Amniotic epithelial cell (primary cell): ENCODE measurements around the gene STOX2.

Source experiments
- DNase-seq: peaks from one replicate; pipeline ENCODE4 v3.0.0-alpha.2; 2010; ENCODE audit warnings: low read depth

STOX2 gene

DNA sequence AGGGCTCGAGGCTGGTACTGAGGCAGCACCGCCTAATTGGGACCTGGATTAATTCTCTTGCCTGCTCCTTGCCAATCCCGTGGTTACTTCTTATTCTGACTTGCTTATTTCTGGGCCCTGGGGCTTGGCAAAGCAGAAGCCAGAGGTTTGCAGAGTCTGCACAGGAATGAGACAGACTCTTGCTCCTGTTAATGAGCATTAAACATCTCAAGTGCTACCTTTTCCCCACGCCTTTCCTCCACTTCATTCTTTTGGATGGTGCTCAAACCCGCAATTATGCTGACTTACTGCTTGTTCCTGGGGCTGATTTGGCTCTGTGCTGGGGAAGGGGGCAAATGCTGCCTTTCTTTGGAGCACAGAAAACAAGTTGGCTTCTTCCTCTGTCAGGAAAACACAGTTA is 16.5 kb upstream of the STOX2 start:
- no peak for DNase-seq

DNA sequence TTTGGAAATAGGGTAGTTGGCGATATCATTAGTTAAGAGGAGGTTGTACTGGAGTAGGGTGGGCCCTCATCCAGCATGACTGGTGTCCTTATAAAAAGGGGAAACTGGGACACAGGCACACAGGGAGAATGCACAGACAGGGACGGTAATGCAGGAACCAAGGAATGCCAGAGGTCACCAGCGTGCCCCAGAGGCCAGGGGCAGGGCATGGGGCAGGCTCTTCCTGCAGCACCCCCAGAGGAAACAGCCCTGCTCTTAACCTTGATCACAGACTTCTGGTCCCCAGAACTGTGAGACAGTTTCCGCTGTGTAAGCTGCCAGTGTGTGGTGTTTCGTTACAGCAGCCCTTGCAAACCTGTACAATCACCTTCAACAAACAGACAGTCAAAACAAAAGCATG is 15.9 kb upstream of the STOX2 start:
- no peak for DNase-seq

DNA sequence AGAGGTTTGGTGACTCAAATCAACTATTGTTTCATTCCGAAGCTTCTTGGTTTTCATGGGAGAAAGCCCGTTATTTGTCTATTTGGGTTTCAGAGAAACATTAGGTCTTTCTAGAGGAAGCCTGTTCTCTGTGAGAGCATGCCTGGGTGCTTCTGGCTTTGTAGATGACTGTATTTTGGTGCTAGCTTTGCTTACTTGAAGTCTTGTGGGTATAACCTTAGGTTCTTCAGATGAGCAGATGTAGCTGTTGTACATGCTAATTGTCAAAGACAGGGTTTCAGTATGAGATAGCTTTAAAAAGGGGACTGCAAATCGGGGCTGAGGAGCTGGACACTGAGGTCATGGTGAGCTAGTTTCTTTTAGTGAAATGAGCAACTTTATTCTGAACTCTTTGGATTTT is 7.9 kb upstream of the STOX2 start:
- no peak for DNase-seq

DNA sequence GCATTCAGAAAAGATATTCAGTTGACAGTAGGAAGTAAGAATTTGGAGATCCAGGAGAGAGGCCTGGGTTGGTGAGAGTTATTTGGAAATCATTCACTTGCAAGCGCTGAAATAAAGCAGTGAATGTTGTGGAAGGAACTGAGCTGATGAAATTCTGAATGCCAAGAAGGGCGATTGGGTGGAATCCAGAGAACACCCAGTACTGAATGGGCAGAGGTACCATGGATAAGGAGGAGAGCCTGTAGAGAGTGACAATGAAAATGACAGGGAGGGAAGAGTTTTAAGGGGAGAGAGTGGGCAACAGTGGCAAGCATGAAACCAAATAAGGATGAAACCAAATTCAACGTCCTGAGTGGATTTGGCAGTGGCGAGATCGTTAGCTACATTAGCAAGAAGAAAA is 6.7 kb upstream of the STOX2 start:
- DNase-seq: no peak

DNA sequence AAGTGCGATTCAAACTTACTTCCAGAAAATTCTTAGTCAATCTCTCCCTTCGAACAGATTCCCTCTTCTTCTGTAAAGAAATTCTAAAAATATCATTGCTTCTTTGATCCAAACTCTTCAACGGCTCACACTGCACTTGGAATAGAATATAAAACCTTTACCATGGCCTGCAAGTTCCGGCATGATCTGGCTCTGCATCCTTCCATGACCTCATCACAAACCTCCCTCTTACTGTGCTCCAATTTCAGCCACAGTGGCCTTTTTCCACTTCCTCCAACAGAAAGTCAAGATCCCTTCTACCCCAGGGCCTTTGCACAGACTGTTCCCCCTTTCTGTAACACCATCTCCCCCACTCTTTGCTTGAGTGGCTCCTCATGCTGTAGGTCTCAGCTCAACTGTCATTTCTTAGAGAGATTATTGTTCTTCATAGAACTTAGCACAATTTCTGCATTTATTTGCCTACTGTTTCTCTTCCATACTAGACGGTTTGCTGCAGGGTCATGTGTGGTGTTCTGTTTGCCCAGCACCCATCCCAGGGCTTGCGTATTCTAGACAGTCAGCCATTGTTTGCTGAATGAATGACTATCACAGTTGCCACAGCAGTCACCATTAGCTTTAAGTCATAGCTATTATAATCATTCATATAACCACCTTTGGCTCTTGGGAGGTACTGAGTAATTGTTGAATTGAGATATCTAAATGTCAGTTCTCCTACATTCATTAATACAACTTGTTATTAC is 1.9 kb upstream of the STOX2 start:
- no peak for DNase-seq

DNA sequence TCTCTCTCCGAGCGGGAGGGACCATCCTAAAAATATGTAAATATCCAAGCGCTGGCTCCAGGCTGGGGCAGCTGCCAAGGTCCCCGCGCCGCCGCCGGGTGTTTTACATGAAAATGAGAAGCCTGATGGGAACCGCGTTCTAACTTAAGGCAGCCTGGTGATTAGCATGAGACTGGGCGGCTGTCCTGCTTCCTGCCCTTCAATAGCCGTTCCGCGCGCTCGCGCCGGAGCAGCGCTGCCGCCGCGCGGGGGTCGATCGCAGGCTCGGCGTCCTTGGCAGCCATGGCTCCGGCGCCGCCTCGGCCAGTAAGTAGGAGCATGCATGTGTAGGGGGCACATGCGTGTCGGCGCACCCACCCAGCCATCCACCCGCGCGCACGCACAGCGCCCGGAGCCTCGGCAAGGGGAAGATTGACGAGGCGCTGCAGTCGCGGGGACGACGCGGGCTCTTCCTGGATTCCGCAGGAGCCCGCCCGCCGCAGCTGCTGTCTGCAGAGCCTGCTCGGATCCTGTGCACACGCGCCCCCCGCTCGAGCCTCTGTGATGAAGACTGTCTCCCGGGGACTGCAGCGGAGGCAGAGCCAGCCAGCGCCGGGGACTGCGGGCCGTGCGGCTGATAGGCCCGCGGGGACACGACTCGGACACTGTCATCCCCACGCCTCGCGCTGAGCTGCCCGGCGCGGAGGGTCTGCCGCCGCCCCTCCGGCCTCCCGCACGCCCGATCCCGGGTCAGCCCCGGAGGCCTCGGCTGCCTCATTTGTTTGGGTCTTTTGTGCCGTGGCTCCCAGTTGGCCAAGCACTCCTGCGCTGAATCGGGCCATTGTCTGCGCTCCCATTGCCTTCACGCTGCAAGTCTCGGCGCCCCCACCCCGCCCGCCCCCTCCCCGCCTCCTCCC is 734 bp downstream of the STOX2 start:
- DNase-seq: peak; percentile 13

DNA sequence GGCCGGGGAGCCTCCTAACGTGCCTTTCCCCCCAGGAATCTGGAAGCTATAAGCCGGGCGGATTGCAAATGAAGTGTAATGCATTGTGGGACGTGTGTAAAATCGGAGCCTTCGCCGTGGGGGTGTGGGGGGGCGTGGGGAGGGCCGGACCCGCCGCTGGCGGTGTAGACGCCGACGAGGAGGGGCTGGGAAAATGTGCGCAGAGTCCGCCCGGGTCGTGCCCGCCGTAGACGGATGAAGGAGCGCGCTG is 1.3 kb downstream of the STOX2 start:
- no peak for DNase-seq

DNA sequence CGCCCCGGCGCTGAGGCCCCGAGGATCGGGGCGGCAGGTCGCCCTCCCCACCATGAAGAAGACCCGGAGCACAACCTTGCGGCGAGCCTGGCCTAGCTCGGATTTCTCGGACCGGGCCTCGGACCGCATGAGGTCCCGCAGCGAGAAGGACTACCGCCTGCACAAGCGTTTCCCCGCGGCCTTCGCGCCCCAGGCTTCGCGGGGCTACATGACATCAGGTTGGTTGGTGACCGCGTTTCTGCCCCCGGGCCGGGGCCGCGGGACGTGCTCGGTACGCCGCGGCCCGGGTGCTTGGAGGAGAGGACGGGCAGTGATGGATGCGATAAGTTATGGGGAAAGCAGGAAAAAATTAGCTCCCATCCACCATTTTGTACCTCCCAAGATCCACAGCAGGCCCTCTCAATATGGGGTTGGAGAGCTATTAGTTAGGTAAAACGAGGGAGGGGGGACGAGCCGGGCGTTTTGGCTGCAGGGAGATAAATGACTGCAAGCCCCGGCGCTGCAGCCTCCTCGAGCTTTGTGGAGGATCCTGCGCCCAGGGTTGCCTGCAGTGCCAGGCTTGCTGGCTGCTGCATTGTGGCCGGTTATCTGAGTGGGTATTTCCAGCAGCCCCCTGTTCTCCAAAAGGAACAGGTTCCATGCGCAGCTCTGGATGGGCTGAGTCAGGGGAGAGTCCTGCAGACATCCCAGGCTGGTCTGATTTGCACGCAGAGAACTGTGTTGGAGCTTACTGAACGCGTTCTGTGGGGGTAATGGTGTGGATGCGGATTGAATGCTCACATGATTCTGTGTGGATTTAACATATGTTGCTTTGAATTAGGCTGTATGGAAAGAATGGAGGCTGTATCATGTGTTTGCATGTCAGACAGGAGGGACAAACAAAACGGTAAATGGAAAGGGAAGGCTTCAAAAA is 1.9 kb downstream of the STOX2 start:
- no peak for DNase-seq

DNA sequence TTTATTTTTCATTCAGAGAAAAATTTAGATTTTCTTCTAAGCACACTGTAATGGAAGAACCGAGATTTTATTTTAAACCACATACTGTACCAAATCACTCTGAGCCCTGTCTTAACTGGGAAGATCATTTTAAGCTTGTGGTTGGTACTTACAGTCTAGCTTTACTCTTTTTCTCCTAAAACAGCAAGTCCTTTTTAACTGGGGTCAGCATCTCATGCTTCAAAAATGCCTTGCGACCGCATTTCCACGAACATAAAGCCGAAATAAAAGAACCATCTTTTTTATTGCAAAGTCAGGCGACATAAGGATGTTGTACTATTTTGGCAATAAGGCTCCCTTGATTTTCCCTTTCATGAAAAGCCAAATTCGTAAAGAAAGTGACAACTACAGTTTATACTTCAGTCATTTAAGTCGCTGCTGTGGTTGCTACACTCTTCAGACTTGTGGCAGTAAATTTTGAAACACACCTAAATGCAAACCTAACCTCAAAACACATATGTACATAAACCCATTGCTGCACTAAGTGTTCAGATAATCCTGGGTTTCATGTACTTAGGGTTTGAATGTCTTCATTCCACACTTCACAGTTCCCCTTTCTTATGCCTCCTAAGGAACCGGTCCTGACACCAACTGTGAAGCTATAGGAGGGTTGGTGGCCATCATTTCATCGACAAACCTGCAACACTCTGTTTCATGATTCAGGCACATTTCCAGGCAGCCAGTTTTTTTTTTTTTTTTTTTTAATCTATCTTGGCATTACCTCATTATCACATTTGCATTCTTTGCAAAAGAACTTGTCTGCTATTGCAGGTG is 3.0 kb downstream of the STOX2 start:
- DNase-seq: no peak

DNA sequence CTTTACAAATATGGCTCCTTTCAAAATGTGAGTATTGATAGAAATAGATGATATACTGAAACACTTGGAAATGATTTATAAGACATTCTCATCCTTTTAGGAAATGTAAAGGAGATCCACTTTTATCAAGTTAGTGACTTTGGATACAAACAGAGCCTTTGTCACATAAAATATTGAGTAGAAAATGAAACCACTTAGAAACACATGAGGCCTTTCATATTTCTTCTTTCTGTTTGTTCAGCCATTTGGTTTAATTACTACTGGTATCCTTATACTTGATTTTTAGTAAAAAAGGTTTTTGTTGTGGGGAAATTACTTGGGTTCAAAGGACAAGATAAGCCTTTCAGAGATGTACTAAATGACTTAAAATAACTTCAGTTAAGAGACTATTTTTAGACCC is 4.1 kb downstream of the STOX2 start:
- DNase-seq: no peak

DNA sequence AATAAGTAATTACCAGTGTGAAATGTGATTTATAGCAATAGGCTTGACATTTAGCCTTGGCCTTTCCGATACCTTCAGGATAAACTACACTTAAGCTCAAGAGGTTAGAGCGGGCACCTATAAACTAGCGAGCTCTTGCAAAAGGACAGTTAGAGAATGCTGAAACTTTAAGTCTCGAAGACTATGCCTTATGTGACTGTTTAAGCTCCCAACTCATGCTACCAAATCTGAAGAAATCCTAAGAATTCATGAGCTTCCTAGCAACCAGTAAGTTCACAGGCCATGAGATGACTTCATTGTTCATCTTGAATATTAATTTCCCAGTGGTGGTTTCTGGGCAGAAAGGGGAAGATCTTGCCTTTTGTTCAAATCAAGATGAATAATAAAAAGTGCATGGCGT is 4.7 kb downstream of the STOX2 start:
- no peak for DNase-seq

DNA sequence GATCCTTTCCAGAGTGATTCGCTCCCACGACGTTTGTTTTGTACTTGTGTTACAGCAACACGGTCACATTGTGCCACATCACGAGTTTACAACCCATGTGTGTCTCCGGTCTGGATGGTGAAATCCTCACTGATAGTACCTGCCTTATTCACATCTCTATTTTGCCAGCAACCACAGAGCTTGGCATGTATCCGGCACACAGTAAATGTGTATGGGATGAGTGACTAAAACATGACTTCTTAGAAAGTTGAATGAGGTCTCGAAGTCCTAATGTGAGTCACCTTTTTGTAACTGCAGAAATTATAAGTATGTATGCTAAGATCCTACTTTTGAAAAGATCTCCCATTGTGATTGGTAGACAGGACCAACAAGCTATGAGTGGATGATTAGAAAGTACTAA is 7.5 kb downstream of the STOX2 start:
- DNase-seq: peak; percentile 19

DNA sequence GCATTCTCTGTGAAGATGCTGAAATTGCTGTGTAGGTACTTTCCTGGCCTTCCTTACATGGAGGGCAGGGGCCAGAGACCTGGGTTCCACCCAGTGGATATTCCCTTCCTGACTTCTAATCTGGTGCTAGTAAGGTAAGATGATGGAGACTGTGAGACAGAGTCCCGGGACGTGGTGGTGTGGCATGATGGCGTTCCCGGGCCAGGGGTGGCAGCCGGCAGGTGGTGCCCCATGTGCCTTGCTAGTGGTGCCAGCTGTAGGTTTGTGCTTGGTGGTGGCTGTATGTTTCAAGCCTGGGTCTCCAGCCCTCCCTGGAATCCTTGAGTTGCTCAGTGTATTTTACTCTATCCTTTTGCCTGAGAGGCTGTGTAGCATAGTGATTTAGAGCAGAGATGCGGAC is 10.9 kb downstream of the STOX2 start:
- no peak for DNase-seq

DNA sequence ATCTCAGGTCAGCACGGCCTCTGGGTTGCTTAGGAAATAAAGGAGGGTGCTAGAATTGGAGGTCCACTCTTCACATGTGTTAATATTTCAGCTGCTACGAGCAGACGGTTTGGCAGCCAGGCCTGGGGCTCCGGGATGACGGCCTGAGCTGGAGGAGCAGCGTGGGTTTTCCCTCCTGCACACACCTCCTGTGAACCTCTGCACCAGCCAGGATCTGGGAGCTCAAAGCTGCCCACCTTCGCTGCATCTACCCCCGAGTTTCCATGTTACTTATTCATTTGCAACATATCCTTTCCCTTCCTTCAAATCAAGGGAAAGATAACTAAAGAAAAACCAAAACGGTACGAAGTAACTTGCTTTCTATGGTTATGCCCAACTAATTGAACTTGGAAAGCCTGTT is 13.6 kb downstream of the STOX2 start:
- no peak for DNase-seq

DNA sequence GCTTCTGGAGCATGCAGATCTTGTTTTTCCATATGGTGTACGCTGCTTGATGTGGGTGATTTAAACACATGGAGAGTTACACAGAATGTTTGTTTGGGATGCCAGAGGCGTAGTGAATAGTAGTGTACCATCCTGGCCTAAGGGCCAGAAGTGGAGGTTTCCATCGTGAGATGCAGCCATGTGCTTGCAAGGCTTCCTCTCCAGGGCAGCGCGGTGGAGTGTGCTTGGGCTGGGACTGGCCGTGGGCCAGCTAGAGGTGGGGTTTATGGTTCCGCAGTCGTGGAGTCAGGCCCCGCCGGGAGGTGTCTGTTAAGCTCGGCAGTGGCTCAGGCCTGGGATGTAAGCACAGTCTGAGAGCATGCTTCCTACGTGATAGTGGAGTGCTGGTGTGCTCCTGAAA is 14.0 kb downstream of the STOX2 start:
- DNase-seq: no peak

DNA sequence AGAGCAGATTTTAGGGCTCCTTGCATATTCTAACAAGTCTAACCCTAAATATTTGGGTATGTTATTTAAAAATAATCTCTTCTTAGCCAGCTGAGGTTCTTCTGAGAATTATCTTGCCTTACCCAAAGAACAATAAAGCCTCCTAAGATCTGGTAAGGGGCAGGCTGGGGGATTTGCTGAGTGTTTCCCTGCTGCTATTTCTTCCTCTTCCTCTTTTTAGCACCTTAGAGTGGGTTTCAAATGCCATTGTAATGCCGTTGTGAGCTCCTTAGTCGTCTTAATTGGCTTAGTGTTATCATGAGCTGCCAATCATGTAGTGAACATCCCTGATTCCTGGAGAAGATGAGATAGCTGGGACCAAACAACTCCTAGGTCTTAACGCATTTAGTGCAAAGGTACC is 15.4 kb downstream of the STOX2 start:
- DNase-seq: no peak

DNA sequence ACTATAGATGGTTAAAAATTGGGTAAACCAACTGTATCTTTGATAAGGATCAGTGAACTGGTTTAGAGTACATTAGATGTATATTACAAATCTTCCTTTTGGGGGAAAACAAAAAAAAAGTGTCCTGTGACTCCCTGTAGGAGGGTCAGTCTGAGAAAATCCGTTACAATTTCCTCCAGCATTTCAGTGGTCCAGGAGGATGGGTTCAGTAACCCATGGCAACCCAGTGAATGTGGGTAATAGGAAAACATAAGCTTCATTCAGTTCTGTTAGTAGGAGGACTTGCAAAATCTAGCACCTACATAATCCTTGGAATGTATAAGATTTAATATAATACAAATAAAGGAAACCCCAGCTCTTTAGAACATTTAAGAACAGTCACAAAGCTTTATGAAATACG is 16.2 kb downstream of the STOX2 start:
- DNase-seq: no peak

DNA sequence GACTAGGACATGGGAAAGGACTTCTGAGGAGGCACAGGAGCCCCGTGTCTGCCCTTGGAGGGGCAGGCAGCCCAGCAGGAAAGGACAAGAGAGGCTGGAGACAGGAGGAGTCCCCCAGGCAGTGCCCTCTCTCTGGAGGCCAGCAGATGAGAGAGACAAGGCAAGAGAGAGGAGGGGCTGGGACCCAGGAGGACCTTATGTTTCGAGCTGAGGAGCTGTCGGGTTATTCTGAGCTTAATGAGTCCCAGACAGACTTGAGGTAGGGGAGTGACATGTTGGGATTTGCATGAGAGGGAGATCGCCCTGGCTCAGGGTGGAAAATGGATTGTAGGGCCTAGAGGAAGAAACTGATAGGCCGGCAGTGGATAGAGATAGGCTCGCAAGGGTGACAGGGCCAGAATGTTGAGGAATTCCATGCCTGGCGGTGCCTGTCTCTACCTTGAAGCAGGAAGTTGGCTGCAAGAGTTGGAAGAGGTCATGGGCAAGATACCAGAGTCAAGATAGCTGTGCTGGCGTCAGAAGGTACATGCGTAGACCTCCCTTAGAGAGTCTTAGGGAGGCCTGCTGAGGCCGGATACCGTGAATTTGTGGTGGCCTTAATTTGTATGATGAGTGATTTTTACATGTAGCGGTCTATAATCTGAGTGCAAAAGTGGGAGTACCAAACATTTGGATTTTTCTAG is 19.4 kb downstream of the STOX2 start:
- peak; percentile 6 for DNase-seq

DNA sequence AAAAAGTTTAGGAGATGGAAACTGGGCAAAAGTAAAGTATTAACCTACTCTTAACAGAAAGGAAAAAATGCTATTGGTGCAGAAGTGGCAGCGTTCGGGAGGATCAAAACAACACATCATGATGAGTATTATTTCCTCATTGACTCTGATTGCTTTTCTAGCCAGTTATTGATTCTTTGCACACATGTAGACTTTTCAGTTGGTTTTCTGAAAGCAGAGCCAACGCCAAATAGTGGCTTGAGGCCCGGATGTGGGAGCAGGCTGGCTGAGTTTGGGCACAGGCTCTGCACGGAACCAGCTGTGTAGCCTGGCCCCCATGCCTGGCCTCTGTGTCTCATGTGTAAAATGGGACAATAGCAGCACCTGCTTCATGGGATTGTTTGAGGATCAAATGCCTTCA is 21.8 kb downstream of the STOX2 start:
- no peak for DNase-seq

DNA sequence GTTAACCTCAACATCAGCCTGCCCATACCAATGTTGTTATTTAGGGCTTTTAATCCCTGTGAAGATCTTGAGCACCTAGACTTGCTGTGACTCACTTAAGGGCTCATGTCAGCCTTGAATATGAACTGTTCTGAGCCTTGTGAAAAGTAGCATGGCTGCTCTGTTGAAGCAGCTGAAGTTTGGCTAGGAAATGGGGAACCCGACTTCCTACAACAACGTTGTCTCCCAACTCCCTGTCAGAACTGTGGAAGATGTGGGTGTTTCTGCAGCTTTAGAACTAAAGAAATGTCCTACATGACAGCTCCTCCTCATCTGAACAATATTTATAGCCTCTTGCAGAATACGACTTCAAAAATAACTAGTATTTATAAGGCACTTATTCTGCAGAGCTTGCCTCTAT is 27.5 kb downstream of the STOX2 start:
- DNase-seq: no peak

DNA sequence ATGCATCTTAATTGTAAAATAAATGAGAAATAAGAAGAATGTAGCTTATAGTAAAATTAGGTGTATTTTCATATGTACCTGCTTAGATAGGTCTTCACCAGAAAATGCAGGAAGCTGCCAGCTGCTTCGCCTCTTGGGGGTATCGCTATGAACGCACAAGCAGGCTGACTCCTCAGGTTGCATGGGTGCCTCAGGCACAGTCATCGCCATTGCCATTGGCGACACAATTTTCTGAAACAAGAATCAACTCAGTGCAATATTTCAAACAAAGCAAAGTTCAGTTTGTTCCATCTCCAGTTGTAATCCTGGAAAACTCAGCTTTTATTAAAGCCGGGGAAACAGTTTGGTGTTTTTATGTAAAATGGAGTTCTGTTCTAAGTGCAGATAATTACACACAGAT is 29.7 kb downstream of the STOX2 start:
- no peak for DNase-seq
